Left lung (tissue), 10 donors: Measurements from ENCODE around the gene MKNK2. TPM values are rescaled to one million over a fixed set of nuclear protein-coding genes. Genes with fewer than 3 reads are reported as not detected.

Source experiments
- ATAC-seq: fragments of 200-7000 bp; cut with Tn5 transposase; one replicate; pipeline ENCODE4 v1.9.1; 2020; ENCODE audit warnings: moderate library complexity
- DNase-seq, 4 donors: peaks; one replicate each; pipeline ENCODE4 v3.0.0-alpha.2; 2013 to 2020
- H3K27ac ChIP-seq, 2 donors: fragments of 200-600 bp; sonication (generic) in 1 of 2; one replicate each; pipeline versions ENCODE4 v1.5.0 to v1.8.0; 2020 to 2021
- H3K27me3 ChIP-seq, 2 donors: fragments of 200-600 bp; sonication (generic) in 1 of 2; one replicate each; pipeline versions ENCODE4 v1.5.0 to v1.8.0; 2020 to 2021
- H3K36me3 ChIP-seq, 2 donors: fragments of 200-600 bp; sonication (generic) in 1 of 2; one replicate each; pipeline versions ENCODE4 v1.5.0 to v1.8.0; 2020 to 2021
- H3K4me1 ChIP-seq, 2 donors: fragments of 200-600 bp; one replicate each; pipeline ENCODE4 v1.8.0; 2021
- H3K4me3 ChIP-seq, 2 donors: fragments of 200-600 bp; sonication (generic) in 1 of 2; one replicate each; pipeline versions ENCODE4 v1.5.0 to v1.8.0; 2020 to 2021; ENCODE audit warnings: mild to moderate bottlenecking in 1 of 2
- H3K9me3 ChIP-seq, 2 donors: fragments of 200-600 bp; sonication (generic) in 1 of 2; one replicate each; pipeline versions ENCODE4 v1.5.0 to v1.8.0; 2020 to 2021
- intact Hi-C, 2 donors: fragments of 100-400 bp; cut with DNase I; formaldehyde crosslinking; loops; one replicate each; pipeline versions ENCODE4 v1.11.2 to v1.14.2; 2022
- polyA plus RNA-seq, 6 donors: library from polyadenylated mRNA; unstranded; fragments of 120-200 nt; gene quantifications; one replicate each; pipeline ENCODE4 v1.2.1, GENCODE V29; 2013; ENCODE audit not compliant: insufficient read length in 6 of 6
- total RNA-seq, 2 donors: library from RNA; stranded (reverse); fragmentation: NEBNext Ultra II Directional; extraction: Animal tissue kit (Norgen Biotek cat#: 25700); gene quantifications; one replicate each; pipeline ENCODE4 v1.2.1, GENCODE V29; 2021
- TF ChIP-seq, protein P1 (sequence below), 2 donors: fragments of 200-600 bp; sonication (generic) in 1 of 2; IDR thresholded peaks; one replicate each; pipeline versions ENCODE4 v1.5.0 to v1.8.0; 2021; ENCODE audit warnings: antibody characterized with exemption in 2 of 2
- donor health status: DM: no; HTN: yes; CAD: no.
- donor health status: DM: no; HTN: no; CAD: no.

MKNK2 gene
- total and polyA plus RNA-seq, 8 donors, result 59.3 to 291 (median 86.1) TPM

DNA sequence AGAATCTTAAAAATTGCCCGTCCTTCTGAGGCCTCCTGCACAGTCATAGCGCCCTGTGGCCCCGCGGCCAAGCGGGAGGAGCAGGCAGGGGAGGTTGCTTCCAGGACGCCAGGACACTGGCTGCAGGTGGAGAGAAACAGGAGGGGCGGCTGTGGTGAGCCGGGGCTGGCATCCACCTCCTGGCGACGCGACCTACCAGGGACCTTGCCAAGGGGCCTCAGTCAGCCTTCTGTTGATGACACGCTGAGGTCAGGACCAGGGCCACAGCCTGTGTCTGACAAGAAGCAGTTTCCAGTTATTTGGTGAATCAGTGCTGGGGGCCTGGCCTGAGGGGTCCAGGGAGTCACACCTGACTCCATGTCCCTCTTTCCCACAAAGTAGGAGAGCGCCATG is 13.3 kb upstream of the MKNK2 start:
- no peak for ATAC-seq
- H3K4me1 ChIP-seq, result peaks cover 30 to 39% of the 10 kb centered on the region in 2 donors
- intact Hi-C loops, result no loop called here
- DNase-seq, result no peak
- H3K9me3 ChIP-seq, result no peaks in the 10 kb centered on the region
- TF ChIP-seq, protein P1, sequence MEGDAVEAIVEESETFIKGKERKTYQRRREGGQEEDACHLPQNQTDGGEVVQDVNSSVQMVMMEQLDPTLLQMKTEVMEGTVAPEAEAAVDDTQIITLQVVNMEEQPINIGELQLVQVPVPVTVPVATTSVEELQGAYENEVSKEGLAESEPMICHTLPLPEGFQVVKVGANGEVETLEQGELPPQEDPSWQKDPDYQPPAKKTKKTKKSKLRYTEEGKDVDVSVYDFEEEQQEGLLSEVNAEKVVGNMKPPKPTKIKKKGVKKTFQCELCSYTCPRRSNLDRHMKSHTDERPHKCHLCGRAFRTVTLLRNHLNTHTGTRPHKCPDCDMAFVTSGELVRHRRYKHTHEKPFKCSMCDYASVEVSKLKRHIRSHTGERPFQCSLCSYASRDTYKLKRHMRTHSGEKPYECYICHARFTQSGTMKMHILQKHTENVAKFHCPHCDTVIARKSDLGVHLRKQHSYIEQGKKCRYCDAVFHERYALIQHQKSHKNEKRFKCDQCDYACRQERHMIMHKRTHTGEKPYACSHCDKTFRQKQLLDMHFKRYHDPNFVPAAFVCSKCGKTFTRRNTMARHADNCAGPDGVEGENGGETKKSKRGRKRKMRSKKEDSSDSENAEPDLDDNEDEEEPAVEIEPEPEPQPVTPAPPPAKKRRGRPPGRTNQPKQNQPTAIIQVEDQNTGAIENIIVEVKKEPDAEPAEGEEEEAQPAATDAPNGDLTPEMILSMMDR (IDR thresholded peaks at IDR 0.05), result no peak
- peak overlapping the region; percentile 42 to 49 for H3K27ac ChIP-seq
- no peak overlapping the region for H3K4me3 ChIP-seq
- no peaks in the 10 kb centered on the region for H3K27me3 ChIP-seq
- no peaks in the 10 kb centered on the region for H3K36me3 ChIP-seq

DNA sequence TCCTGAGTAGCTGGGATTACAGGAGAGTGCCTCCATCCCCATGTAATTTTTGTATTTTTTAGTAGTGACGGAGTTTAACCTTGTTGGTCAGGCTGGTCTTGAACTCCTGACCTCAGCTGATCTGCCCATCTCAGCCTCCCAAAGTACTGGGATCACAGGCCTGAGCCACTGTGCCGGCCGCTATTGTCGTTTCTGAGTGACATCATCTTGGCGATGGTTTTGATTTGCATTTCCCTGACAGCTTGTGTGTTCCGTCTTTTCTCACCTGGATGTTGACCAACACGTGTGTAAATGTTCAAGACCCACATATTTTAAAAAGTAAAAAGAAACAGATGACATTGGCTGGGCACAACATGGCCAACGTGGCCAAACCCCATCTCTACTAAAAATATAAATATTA is 12.8 kb upstream of the MKNK2 start:
- H3K4me3 ChIP-seq, result no peak overlapping the region
- no peak for DNase-seq
- no peaks in the 10 kb centered on the region for H3K36me3 ChIP-seq
- TF ChIP-seq, protein P1 (IDR thresholded peaks at IDR 0.05), result no peak
- H3K4me1 ChIP-seq, result peaks cover 33 to 42% of the 10 kb centered on the region in 2 donors
- intact Hi-C loops, result no loop called here
- no peak overlapping the region for H3K27ac ChIP-seq
- no peaks in the 10 kb centered on the region for H3K9me3 ChIP-seq
- no peak for ATAC-seq
- H3K27me3 ChIP-seq, result no peaks in the 10 kb centered on the region

DNA sequence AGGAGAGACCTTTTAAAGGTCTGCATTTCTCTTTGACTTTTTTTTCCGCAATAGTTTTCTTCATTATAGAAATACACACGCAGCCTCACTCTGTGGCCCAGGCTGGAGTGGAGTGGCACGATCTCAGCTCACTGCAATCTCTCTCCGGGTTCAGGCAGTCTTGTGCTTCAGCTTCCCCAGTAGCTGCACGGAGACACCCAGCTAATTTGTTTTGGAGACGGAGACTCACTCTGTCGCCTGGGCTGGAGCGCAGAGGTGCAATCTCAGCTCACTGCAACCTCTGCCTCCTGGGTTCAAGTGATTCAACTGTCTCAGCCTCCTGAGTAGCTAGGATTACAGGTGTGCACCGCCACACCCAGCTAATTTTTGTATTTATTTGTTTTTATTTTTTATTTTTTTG is 11.7 kb upstream of the MKNK2 start:
- TF ChIP-seq, protein P1 (IDR thresholded peaks at IDR 0.05), result no peak
- intact Hi-C loops, result no loop called here
- no peaks in the 10 kb centered on the region for H3K36me3 ChIP-seq
- no peaks in the 10 kb centered on the region for H3K9me3 ChIP-seq
- ATAC-seq, result no peak
- H3K4me1 ChIP-seq, result peaks cover 33 to 53% of the 10 kb centered on the region in 2 donors
- no peak overlapping the region for H3K4me3 ChIP-seq
- H3K27ac ChIP-seq, result no peak overlapping the region
- H3K27me3 ChIP-seq, result no peaks in the 10 kb centered on the region
- DNase-seq, result no peak

DNA sequence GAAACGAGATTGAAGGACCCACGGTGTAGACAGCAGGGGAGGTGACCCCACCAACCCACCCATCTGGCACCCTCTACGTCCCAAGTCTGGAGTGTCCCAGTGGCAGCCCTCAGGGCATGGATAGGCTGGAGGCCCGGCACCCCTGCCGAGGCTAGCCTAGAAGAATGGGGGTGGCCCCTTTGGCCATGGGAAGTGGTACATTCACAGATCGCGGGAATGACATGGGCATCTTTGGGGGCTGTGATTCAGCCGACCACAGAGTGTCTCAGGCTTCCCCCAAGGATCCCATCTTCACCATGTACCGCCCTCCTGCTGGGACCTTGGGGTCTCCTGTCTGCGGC is 11.3 kb upstream of the MKNK2 start:
- Histone ChIP-seq H3K36me3 (no peaks in the 10 kb centered on the region), H3K4me1 (peaks cover 33 to 57% of the 10 kb centered on the region in 2 donors), H3K9me3 (no peaks in the 10 kb centered on the region), H3K27me3 (no peaks in the 10 kb centered on the region), H3K4me3 (peak overlapping the region in 1 of 2 donors; percentile 74), H3K27ac (peak overlapping the region; percentile 99 to 100)
- no peak for DNase-seq
- intact Hi-C loops, result no loop called here
- TF ChIP-seq, protein P1 (IDR thresholded peaks at IDR 0.05), result no peak
- ATAC-seq, result no peak

DNA sequence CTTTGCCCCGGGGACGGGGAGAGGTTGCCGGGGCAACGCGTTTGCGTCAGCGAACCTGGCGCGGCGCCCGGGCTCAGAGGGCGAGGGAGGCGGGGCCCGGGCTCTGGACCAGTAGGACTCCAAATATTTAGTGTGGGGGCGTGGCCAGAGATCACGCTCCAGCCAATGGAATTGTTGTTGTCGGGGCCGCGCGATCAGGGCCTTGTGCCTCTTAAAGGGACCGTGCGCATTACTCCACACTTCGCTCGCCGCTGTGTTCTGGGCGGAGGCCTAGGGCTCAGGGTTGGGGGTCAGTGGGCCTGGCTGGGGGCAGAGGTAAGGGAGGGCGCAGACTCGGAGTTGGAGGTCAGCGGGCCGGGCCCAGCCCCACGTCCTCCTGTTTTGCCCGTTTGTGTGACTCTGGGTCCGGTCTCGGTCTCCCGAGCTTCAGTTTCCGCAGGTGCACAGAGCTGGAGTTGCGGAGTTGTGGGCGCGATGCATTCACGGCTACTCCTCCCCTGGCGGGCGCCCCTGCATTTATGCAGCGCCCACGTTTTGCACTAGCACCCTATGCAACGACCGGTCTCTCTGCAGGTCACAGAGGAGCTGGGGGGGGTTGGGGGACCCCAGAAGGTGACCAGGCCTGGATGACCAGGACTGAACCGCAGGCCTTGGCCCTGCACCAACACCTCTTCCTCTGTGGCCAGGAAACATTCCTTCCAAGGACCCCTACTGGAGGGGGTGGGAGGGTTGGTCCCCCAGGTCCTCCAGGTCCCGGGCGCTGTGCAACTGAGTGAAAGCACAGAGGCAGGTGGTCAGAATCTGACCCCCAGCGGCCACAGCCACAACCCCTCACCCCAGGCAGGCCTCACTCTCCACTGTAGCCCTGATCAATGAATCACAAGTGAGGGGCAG is 10.7 kb upstream of the MKNK2 start:
- intact Hi-C loops, result no loop called here

More for the DNA sequence above, 10.7 kb upstream of the MKNK2 start:
- H3K27me3 ChIP-seq, result no peaks in the 10 kb centered on the region
- H3K9me3 ChIP-seq, result no peaks in the 10 kb centered on the region
- peak overlapping the region; percentile 46 to 74 for H3K4me3 ChIP-seq
- DNase-seq (peak; percentile 99), ATAC-seq (peak; percentile 87)
- peaks cover 33 to 63% of the 10 kb centered on the region in 2 donors for H3K4me1 ChIP-seq
- TF ChIP-seq, protein P1 (IDR thresholded peaks at IDR 0.05), result peak in 1 of 2 donors; percentile 7
- no peaks in the 10 kb centered on the region for H3K36me3 ChIP-seq
- H3K27ac ChIP-seq, result peak overlapping the region; percentile 99 to 100
